HG03575 (cell line): Measurements from ENCODE around the gene JMJD1C.
A peak's percentile ranks its signal among the peaks of the same experiment; 100 is the strongest.
"Not testable (repeated sequence)": the region's sequence is repeated elsewhere in the genome, so short reads cannot be mapped to it uniquely, and the experiment has no call there.

Experiments
- ATAC-seq: cut with Tn5 transposase; IDR thresholded peaks from one replicate; pipeline ENCODE4 v1.9.1; 2021; ENCODE audit not compliant: unreplicated experiment, insufficient number of reproducible peaks, low FRiP score; ENCODE audit errors: extremely low read depth

Gene JMJD1C

DNA sequence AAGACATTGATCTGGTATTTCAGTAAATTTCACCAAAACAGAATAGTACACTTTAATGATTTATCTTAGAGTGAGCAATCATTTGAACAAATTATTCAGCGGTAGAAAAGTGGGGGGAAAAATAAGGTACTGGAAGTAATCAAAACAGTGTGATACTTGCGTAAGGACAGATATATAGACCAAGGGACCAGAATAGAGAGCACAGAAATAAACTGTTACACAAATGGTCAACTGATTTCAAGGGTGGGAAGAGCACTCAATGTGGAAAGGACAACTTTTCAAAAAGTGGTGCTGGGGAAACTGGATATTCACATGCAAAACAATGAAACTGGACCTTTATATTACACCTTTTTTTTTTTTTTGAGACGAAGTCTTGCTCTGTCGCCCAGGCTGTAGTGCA lies 212.7 kb downstream of the JMJD1C start:
- ATAC-seq, result no peak

DNA sequence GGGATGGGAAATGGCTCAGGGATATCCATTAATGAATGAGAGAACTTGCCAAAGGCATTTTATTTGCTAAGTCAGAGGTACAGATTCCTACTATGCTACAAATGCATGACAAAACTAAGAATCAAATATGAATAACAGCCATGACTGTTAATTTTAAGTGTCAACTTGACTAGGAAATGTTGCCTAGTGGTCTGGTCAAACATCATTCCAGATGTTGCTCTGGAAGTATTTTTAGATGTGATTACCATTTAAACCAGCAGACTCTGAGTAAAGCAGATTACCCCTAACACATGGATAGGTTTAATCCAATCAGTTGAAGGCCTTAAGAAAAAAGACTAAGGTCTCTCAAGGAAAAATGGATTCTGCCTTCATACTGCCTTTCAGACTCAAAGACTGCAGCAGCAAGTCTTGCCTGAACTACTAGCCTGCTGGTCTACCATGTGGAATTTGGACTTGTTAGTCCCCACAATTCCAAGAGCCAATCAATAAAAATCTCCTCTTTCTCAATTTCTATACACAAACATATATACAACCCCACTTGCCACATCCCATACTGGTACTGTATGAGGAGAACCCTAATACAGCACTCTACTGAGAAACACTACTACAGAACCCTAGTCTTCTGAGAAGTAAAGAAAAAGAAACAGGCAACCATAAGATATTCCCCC lies 213.5 kb downstream of the JMJD1C start:
- no peak for ATAC-seq

DNA sequence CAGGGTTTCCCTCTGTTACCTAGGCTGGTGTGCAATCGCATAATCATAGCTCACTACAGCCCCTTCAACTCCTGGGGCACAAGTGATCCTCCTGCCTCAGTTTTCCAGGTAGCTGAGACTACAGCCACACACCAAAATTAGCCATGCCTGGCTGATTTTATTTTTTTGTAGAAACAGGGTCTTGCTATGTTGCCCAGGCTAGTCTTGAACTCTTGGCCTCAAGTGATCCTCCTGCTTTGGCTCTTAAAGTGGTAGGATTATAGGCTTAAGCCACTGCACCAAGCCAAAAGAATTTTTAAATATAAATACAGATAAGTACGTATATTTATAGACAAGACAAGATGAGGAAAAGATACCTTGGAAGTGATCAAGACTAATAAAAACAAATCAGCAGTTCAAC lies 215.7 kb downstream of the JMJD1C start:
- ATAC-seq, result no peak

DNA sequence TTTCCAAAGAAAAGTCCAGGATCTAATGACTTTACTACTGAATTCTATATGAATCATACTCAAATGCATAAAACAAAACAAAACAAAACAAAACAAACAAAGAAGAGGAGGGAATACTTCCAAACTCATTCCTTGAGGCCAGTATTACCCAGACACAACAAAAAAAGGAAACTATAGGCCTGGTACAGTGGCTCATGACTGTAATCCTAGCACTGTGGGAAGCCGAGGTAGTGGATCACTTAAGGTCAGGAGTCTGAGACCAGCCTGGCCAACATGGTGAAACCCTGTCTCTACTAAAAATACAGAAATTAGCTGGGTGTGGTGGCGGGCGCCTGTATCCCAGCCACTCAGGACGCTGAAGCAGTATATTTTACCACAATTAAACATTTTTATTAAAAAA lies 218.0 kb downstream of the JMJD1C start:
- ATAC-seq, result no peak

DNA sequence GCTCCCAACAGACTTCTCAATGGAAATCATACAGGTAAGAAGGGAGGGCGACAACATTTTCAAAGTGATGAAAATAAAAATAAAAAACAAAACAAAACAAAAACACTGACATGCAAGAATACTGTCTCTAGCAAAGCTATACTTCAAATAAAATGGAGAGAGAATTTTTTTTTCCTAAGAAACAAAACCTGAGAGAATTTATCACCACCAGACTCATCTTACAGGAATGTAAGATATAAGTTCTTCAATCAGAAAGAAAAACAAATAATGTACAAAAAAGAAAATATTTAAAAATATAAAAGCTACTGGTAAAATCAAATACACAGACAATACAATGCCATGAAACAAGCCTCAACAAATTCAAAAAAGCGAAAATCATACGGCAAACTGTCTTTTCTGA lies 219.4 kb downstream of the JMJD1C start:
- ATAC-seq, result no peak

DNA sequence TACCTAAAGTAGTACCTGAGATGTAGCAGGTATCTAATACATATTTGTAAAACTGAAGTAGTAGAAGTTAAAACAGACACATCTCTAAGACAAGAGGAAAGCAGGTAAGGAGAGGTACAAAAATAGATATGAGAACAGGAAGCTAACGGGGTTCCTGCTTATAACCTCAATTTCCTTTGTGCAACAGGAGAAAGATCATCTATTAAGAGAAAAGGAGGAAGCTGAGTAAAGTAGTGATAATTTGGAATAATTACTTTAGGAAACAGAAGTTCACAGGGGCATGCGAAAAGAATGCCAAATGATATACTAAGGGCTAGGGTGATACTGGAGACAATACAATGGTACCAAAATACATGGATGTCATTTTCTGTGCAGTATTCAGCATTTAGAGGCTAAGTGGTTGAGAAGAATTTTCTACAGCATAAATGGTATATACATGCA lies 223.9 kb downstream of the JMJD1C start:
- no peak for ATAC-seq

DNA sequence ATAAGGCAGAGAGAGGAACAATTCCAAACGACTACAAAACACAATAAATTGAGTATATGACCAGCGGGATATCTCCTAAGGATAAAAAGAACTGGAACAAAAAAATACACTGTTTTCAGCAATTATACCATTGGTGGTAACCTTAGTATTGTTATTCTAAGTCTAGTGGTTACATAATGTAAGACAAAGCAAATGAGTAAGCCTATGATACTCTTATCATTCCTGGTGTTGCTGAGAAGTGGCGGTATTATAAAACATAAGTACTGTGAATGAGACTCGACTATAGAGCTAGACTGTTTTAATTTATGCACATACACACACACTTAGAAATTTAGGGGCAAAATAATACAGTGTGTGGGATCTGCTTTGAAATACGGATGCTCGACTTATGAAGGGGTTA lies 225.0 kb downstream of the JMJD1C start:
- no peak for ATAC-seq

DNA sequence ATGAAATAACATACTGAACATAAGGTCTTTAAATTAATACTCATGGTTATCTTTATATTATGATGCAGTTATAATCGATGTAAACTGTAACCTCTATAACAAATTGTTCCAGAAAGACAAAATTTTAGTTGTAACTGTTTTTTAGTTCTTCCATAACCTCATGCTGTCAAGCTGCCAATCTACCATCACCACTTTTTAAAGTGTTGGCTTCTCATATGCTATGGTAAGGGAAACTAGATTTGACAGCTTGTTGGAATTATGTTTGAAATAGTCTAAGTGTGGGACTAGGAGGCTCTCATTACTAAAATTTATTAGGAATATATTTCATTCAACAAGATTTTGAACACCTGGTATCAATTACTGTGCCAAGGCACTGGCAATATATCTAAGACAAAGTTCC lies 227.3 kb downstream of the JMJD1C start:
- ATAC-seq, result no peak

DNA sequence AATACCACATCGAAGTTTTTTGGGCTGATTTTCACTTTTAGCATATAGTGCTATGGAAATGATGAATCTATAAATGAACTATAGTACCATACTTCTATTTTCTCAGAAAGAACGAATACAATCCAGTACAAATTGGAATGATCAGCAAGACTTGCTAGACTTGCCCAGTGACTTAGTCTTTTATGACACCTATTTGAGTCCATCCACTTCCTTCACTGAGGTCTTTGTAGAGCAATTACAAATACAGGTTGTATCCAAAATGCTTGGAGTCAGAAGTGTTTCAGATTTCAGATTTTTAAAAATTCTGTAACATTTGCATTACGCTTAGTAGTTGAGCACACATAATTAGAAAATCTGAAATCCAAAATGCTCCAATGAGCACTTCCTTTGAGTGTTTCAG lies 228.4 kb downstream of the JMJD1C start:
- no peak for ATAC-seq

DNA sequence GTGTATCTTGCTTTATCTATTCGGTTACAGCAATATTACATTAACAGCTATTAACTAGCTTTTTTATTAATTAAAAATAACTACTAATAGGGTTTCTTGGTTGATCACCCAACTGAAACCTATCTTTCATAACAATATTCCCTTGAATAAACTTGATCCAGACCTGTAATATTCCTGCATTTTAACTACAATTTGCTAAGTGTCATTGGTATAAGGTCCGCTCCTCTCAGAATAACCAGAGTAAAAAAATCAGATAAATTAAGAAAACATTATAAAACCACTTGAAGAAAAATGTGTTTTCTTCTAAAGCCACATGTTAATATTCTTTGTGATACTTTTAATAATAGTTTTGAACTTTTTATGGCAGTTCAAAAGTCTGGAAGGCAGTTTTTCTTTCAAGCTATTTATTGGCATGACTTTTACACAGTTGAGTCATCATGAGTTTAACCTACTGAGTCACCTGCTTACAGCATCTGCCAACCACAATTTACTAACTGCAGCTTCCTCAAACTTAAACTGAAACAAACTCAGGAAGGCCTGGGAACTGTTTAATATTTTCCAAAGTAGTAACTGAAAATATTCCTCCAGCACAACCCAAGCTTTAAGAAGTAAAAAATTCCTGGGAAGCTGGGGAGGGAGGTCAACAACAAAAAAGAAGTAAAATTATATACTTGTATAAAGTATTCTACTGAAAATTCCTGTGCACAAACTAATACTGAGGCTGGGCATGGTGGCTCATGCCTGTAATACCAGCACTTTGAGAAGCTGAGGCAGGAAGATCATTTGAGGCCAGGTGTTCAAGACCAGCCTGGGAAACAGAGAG lies 229.5 kb downstream of the JMJD1C start:
- ATAC-seq, result peak; percentile 73

DNA sequence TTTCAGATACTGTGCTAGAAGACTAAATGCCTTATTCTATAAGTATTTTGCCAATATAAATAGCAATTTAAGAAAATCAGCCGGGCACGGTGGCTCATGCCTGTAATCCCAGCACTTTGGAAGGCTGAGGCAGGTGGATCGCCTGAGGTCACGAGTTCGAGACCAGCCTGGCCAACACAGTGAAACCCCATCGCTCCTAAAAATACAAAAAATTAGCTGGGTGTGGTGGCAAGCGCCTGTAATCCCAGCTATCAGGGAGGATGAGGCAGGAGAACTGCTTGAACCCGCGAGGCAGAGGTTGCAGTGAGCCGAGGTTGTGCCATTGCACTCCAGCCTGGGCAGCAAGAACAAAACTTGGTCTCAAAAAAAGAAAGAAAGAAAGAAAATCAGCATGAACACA lies 230.6 kb downstream of the JMJD1C start:
- not testable (repeated sequence) for ATAC-seq

DNA sequence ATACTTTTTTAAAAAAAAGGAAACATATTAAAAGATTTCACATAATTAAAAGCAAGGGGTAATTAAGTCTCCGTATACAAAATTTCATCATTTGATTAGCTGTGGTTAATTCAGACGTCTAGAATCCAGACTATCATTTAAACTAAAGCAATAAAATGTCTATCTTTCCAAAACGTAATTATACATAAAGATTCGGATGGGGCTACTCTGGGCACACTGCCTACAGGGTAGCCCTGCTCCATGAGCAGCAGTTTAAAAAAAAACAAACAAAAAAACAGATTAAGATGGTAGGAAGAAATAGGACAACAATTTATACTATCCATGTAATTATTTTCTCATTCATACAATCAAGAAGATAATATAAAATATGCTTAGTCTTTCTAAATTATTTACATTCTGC lies 236.6 kb downstream of the JMJD1C start:
- no peak for ATAC-seq

DNA sequence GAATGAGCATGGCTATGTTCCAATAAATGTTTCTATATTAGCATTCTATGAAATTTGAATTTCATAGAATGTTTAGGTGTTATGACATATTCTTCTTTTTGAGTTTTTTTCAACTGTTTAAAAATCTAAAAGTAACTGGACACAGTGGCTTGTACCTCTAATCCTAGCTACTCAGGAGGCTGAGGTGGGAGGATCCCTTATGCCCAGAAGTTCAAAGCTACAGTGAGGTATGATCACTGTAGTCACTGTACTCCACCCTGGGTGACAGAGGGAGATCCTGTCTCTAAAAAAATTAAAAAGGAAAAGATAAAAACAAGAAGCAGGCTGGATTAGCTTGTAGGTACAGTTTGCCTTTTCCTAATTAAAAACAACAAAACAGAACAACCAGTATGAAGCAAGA lies 237.5 kb downstream of the JMJD1C start:
- ATAC-seq, result no peak

DNA sequence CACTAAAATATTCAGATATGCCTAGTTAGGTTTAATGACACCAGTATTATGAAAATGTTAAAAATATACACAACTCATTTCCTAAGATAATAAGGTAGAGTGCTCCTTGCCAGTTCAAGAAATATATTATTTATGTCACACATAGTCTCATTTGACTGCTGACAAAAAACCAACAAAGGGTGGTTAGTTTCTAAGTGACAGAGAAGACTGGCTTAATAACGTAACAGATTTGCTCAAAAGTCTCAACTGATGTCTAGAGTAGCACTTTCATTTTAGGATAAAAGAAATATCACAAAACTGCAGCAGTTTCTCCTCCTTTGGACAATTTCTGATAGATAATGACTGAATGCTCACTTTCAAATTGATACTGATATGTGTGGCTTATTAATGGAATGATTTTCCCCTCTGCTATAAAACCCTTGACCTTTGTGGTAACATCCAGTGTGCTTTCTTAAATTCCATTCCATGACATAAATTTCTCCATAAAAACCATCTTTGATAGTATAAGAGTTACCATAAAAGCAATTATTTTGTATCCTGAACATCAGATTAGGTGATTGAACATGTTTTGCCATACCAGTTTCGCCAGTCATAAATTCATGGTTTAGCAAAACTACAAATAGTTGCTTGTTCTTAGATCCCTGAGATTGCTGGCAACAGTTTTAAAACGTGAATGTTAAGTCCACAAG lies 238.4 kb downstream of the JMJD1C start:
- no peak for ATAC-seq

DNA sequence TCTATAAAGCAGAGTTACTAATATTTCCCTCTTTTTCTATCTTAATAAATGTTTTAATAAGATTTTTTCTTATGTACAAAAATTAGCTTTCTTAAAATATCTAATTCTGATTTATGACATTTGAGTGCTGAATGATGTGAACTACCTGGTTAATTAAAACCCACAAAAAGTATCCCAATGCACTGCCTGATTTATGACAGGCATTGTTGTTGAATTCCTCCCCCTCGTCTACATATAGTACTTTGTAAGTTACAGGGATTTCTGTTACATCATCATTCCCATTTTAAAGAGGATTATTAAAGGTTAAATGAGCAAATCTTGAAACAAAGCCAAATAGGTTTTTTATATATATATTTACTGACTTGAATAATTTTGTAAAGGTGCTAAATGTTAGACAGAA lies 241.5 kb downstream of the JMJD1C start:
- no peak for ATAC-seq

DNA sequence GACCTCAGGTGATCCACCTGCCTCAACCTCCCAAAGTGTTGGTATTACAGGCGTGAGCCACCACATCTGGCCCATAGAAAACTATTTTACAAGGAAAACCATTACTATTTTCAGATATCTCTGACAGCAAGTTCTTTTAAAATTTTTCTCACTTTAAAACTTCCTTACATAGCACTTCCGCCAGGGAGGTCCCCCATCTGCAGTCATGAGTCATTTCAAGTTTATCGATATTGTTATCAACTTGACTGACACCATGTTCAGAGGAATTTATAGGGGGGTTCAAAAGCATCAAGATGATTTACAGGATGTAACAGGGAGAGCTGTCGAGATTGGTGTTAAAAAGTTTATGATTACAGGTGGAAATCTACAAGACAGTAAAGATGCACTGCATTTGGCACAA lies 243.8 kb downstream of the JMJD1C start:
- ATAC-seq, result no peak

DNA sequence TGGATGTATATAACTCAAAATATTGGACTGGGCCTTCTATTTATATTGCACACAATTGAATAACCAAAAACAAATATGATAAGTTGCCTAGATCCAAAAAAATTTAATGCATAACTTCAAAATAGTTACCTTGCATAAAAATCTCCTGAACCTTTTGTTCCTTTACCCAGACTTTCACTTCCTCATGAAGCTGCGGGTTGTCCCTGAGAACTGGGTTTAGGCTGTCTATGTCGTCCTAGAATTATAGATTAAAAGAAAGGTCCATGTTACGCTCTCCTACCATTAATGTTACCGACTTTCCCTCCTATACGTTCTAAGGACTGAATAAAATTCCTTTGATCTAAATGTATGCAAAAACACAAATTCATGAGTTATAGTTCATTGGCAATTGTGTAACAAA lies 246.0 kb downstream of the JMJD1C start:
- no peak for ATAC-seq

DNA sequence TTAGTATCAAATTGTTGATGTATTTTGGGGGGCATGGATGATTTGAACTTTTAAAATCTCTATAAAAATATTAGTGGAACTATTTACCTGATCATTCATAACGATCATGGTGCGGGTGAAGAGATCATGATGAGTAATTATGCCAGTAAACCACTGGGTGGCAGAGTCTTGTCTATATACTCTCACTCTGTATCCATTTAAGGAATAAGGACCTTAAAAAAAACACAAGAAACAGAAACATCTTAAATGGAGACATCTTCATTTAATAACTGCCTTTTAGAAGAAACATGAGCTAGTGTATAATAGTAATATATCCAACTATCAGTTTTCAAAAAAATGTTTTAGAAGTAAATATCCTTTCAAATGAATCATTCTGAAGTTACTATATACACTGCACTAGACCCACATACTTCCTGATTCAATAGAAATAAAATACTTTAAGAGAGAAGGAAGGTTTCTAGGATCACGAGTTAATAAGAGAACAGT lies 248.6 kb downstream of the JMJD1C start:
- ATAC-seq, result peak; percentile 33

DNA sequence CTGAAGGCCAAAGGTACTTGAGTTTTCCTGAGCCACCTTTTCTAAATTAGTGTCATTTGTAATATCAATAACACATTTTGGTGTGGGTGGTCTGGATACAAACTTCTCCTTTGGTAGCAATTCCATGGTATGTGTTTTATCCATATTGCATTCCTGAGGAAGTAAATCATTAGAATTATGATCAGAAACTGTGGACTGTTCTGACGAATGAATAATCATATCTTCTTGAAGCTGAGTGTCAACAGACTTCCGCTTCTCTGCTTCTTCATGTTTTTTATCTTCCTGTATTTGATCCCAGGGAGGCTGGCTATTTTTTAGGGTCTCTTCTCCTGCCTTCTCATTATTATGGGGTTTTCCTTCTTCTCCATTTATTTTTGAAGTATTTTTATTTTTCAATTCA lies 251.2 kb downstream of the JMJD1C start:
- no peak for ATAC-seq

DNA sequence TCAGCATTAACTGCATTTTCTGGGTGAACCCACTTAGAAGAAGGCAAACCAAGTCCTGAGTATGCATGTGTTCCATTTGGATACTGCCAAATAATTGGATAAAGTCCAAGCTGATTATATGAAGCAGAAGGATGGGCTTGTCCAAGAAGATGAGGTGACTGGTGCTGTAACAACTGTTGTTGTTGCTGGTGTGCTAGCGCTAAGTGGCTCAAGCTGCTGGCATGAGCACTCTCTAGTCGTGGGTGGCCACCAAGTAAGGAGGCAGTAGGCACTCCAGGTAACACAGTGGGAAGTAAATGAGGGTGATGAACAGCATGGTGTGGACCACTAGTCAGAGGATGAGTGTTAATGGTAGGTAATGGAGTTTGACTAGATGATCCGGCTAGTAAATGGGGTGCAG lies 252.3 kb downstream of the JMJD1C start:
- no peak for ATAC-seq
